ENCODE results near the gene AATK.

Gene AATK

GRCh38 chr17:81144423-81144781 lies 21.6 kb downstream of the AATK start:
- Histone ChIP-seq H3K36me3 (ENCODE audit: low read depth) (no peaks in the 10 kb centered on the region), H3K4me3 (ENCODE audit: severe bottlenecking) (no peak overlapping the region), H3K4me1 (ENCODE audit: insufficient read depth, poor library complexity, severe bottlenecking) (no peaks in the 10 kb centered on the region), H3K9me3 (ENCODE audit: severe bottlenecking) (no peaks in the 10 kb centered on the region), H3K27ac (ENCODE audit: poor library complexity, severe bottlenecking) (no peak overlapping the region), H3K27me3 (ENCODE audit: insufficient read depth, poor library complexity, severe bottlenecking) (no peaks in the 10 kb centered on the region)
- no peak for ATAC-seq (ENCODE audit: low read depth)
- TF ChIP-seq CTCF (IDR thresholded peaks at IDR 0.05; ENCODE audit: poor library complexity, severe bottlenecking), result no peak
- no peak for DNase-seq (ENCODE audit: low spot score)

- H3K4me3 ChIP-seq (ENCODE audit: severe bottlenecking), result no peak overlapping the region
- DNase-seq (ENCODE audit: low spot score) (no peak), ATAC-seq (ENCODE audit: low read depth) (no peak)
- TF ChIP-seq CTCF (IDR thresholded peaks at IDR 0.05; ENCODE audit: poor library complexity, severe bottlenecking), result no peak
- no peak overlapping the region for H3K27ac ChIP-seq (ENCODE audit: poor library complexity, severe bottlenecking)
- no peaks in the 10 kb centered on the region for H3K9me3 ChIP-seq (ENCODE audit: severe bottlenecking)
- H3K36me3 ChIP-seq (ENCODE audit: low read depth), result no peaks in the 10 kb centered on the region
- no peaks in the 10 kb centered on the region for H3K4me1 ChIP-seq (ENCODE audit: insufficient read depth, poor library complexity, severe bottlenecking)
- H3K27me3 ChIP-seq (ENCODE audit: insufficient read depth, poor library complexity, severe bottlenecking), result no peaks in the 10 kb centered on the region
Measured at GRCh38 chr17:81143717-81144422, 22.2 kb downstream of the AATK start.

GRCh38 chr17:81143200-81143527 lies 22.9 kb downstream of the AATK start:
- no peak for DNase-seq (ENCODE audit: low spot score)

GRCh38 chr17:81142301-81143199 lies 23.5 kb downstream of the AATK start:
- Histone ChIP-seq H3K27me3 (ENCODE audit: insufficient read depth, poor library complexity, severe bottlenecking) (no peaks in the 10 kb centered on the region), H3K36me3 (ENCODE audit: low read depth) (no peaks in the 10 kb centered on the region), H3K27ac (ENCODE audit: poor library complexity, severe bottlenecking) (no peak overlapping the region), H3K9me3 (ENCODE audit: severe bottlenecking) (no peaks in the 10 kb centered on the region), H3K4me3 (ENCODE audit: severe bottlenecking) (no peak overlapping the region), H3K4me1 (ENCODE audit: insufficient read depth, poor library complexity, severe bottlenecking) (no peaks in the 10 kb centered on the region)
- TF ChIP-seq CTCF (IDR thresholded peaks at IDR 0.05; ENCODE audit: poor library complexity, severe bottlenecking), result peak; percentile 72
- ATAC-seq (ENCODE audit: low read depth), result peak; percentile 84
- DNase-seq (ENCODE audit: low spot score), result no peak

More at GRCh38 chr17:81143200-81143527, 22.9 kb downstream of the AATK start:
- Histone ChIP-seq H3K36me3 (ENCODE audit: low read depth) (no peaks in the 10 kb centered on the region), H3K4me3 (ENCODE audit: severe bottlenecking) (no peak overlapping the region), H3K4me1 (ENCODE audit: insufficient read depth, poor library complexity, severe bottlenecking) (no peaks in the 10 kb centered on the region), H3K27ac (ENCODE audit: poor library complexity, severe bottlenecking) (no peak overlapping the region), H3K9me3 (ENCODE audit: severe bottlenecking) (no peaks in the 10 kb centered on the region), H3K27me3 (ENCODE audit: insufficient read depth, poor library complexity, severe bottlenecking) (no peaks in the 10 kb centered on the region)
- TF ChIP-seq CTCF (IDR thresholded peaks at IDR 0.05; ENCODE audit: poor library complexity, severe bottlenecking), result no peak
- peak; percentile 6; the same call in 1 of the 3 replicates for ATAC-seq (ENCODE audit: low read depth)
